Endothelial cell of umbilical vein (primary cell): ENCODE measurements around the gene STAP1. TPM values are rescaled to one million over a fixed set of nuclear protein-coding genes. Genes with fewer than 3 reads are reported as not detected.

ENCODE experiments used
- BruUV-seq: library from RNA; stranded (reverse); fragments of 400-500 nt; replicated peaks from 2 replicates; lab custom pipeline; 2021; lab: Mats Ljungman, UMichigan
- CTCF ChIA-PET: fragments of 300-600, 350-600 bp; sonication (Branson Sonifier 250); formaldehyde crosslinking; loops from one replicate; lab custom pipeline; 2021; ENCODE audit warnings: antibody characterized with exemption, inconsistent platforms; lab: Charles Lee
- POLR2A ChIA-PET: fragments of 300-600, 350-600 bp; sonication (Branson Sonifier 250); formaldehyde crosslinking; loops from one replicate; lab custom pipeline; 2021; ENCODE audit warnings: antibody characterized with exemption, inconsistent platforms; lab: Charles Lee
- DNase-seq: peaks from one replicate; pipeline ENCODE4 v3.0.0-alpha.2; 2011; ENCODE audit warnings: low read depth, low spot score
- FAIRE-seq: peaks from 2 replicates; lab custom pipeline; 2011; peaks lifted over from hg19 to GRCh38; lab: Jason Lieb, UNC
- H2AFZ ChIP-seq: 2 replicates; pipeline ENCODE4 v1.6.0; 2012; ENCODE audit warnings: low read depth, low read length, control low read depth, inconsistent platforms
- H3K27ac ChIP-seq: 2 replicates; pipeline ENCODE4 v1.5.1; 2011; ENCODE audit warnings: low read depth, mild to moderate bottlenecking, control low read depth, low read length, moderate library complexity; ENCODE audit not compliant: insufficient read depth
- H3K27me3 ChIP-seq, 2 experiments: 2 replicates each; pipeline versions ENCODE4 v1.6.0 to v1.6.1; 2011; ENCODE audit warnings: low read length in 2 of 2, mixed read lengths in 1 of 2; ENCODE audit not compliant: control insufficient read depth in 2 of 2, insufficient read depth in 2 of 2
- H3K36me3 ChIP-seq, 2 experiments: 2 replicates in 1 of 2; 3 replicates in 1 of 2; pipeline ENCODE4 v1.5.1; 2011; ENCODE audit warnings: low read length in 2 of 2, mild to moderate bottlenecking in 1 of 2, moderate library complexity in 1 of 2; ENCODE audit not compliant: control insufficient read depth in 2 of 2, insufficient read depth in 2 of 2; ENCODE audit errors: extremely low read depth in 1 of 2
- H3K4me1 ChIP-seq: 3 replicates; pipeline ENCODE4 v1.5.1; 2011; ENCODE audit warnings: mild to moderate bottlenecking, low read length; ENCODE audit not compliant: control insufficient read depth, insufficient read depth; ENCODE audit errors: extremely low read depth
- H3K4me2 ChIP-seq: 2 replicates; pipeline ENCODE4 v1.6.1; 2011; ENCODE audit warnings: low read length, control low read depth, mixed read lengths; ENCODE audit not compliant: insufficient read depth
- H3K4me3 ChIP-seq, 3 experiments: fragments of 200-600 bp in 1 of 3; sonication (generic), shearing (Covaris generic) in 1 of 3; replicated peaks in 1 of 3; 2 replicates each; pipeline ENCODE4 v1.5.1; 2011 to 2016; ENCODE audit warnings: control low read depth in 3 of 3, low read length in 3 of 3, mild to moderate bottlenecking in 2 of 3, inconsistent platforms in 1 of 3, low read depth in 1 of 3, moderate library complexity in 1 of 3; ENCODE audit not compliant: insufficient read depth in 1 of 3
- H3K79me2 ChIP-seq: 2 replicates; pipeline ENCODE4 v1.6.0; 2012; ENCODE audit warnings: low read length, inconsistent platforms; ENCODE audit not compliant: control insufficient read depth, insufficient read depth
- H3K9ac ChIP-seq: replicated peaks from 2 replicates; pipeline ENCODE3; 2011; ENCODE audit warnings: low read length, control low read depth; ENCODE audit not compliant: insufficient read depth; ENCODE audit errors: extremely low read depth
- H3K9me1 ChIP-seq: replicated peaks from 3 replicates; pipeline ENCODE4 v1.6.0; 2011; ENCODE audit warnings: mild to moderate bottlenecking, low read length; ENCODE audit not compliant: control insufficient read depth, insufficient read depth; ENCODE audit errors: extremely low read depth
- H3K9me3 ChIP-seq: replicated peaks from 2 replicates; pipeline ENCODE4 v1.5.1; 2012; ENCODE audit warnings: low read length, inconsistent platforms; ENCODE audit not compliant: control insufficient read depth, insufficient read depth
- H4K20me1 ChIP-seq: replicated peaks from 2 replicates; pipeline ENCODE3; 2011; ENCODE audit warnings: mild to moderate bottlenecking, low read length; ENCODE audit not compliant: control insufficient read depth, insufficient read depth; ENCODE audit errors: extremely low read depth
- EZH2 ChIP-seq: IDR thresholded peaks from 2 replicates; pipeline ENCODE4 v1.6.1; 2012; ENCODE audit warnings: borderline replicate concordance, low read depth, mild to moderate bottlenecking, moderate library complexity, low read length, inconsistent platforms; ENCODE audit not compliant: severe bottlenecking
- FOS ChIP-seq: IDR thresholded peaks from 2 replicates; pipeline ENCODE4 v1.6.1; 2011; ENCODE audit warnings: mild to moderate bottlenecking, low read length, moderate library complexity, borderline replicate concordance; ENCODE audit not compliant: insufficient read depth
- GATA2 ChIP-seq: IDR thresholded peaks from 2 replicates; pipeline ENCODE4 v1.7.0; 2011; ENCODE audit warnings: low read depth, mild to moderate bottlenecking, moderate library complexity, mixed read lengths, low read length; ENCODE audit not compliant: insufficient read length, insufficient read depth
- JUN ChIP-seq: IDR thresholded peaks from 2 replicates; pipeline ENCODE4 v1.6.1; 2011; ENCODE audit warnings: borderline replicate concordance, low read depth; ENCODE audit not compliant: insufficient read length, insufficient read depth
- MYC ChIP-seq: IDR thresholded peaks from one replicate; pipeline ENCODE4 v1.6.1; 2011; ENCODE audit warnings: mild to moderate bottlenecking, low read depth, low read length
- POLR2A ChIP-seq: IDR thresholded peaks from 2 replicates; pipeline ENCODE4 v1.6.1; 2012; ENCODE audit warnings: low read depth, mild to moderate bottlenecking, control low read depth, low read length
- POLR2AphosphoS5 ChIP-seq: IDR thresholded peaks from 2 replicates; pipeline ENCODE4 v1.6.1; 2012; ENCODE audit warnings: low read depth, mild to moderate bottlenecking, control low read depth, low read length, moderate library complexity; ENCODE audit not compliant: insufficient read depth
- dilution Hi-C: fragments of 300-500 bp; cut with MboI; formaldehyde crosslinking; loops from one replicate; pipeline ENCODE4 v1.15.0; 2019; ENCODE audit warnings: low sequenced_read_pairs; ENCODE audit not compliant: extremely low pct_ligation_motif_present
- intact Hi-C: fragments of 100-400 bp; cut with micrococcal nuclease; formaldehyde crosslinking; loops from one replicate; pipeline ENCODE4 v1.10.0; 2022
- polyA plus RNA-seq, 4 experiments: library from polyadenylated mRNA; depleted of rRNA in 3 of 4; stranded (reverse) in 3 of 4; unstranded in 1 of 4; fragments of >200 nt; gene quantifications; 2 replicates each; pipeline versions ENCODE4 v1.2.1 to v1.2.3, GENCODE V29; 2011 to 2012; ENCODE audit warnings: missing spikeins in 1 of 4
- total RNA-seq: library from RNA; stranded (reverse); gene quantifications from 2 replicates; pipeline ENCODE4 v1.2.3, GENCODE V29; 2021
- TF ChIP-seq, protein P1 (sequence below): IDR thresholded peaks from 2 replicates; pipeline ENCODE4 v1.6.1; 2011; ENCODE audit not compliant: insufficient read depth, insufficient read length
- TF ChIP-seq, protein P2 (sequence below), 2 donors: IDR thresholded peaks; 1 replicate in 1 of 2; 2 replicates in 1 of 2; pipeline ENCODE4 v1.5.1; 2011; ENCODE audit warnings: low read length in 2 of 2, mild to moderate bottlenecking in 2 of 2, moderate library complexity in 2 of 2, control low read depth in 1 of 2, inconsistent platforms in 1 of 2, low read depth in 1 of 2; ENCODE audit not compliant: insufficient read depth in 1 of 2; ENCODE audit errors: extremely low read depth in 1 of 2

Gene STAP1
- total and polyA plus RNA-seq, 2 donors (not counting 3 experiments of a cell fraction or from before 2014, with no cell fraction given): not detected

DNA sequence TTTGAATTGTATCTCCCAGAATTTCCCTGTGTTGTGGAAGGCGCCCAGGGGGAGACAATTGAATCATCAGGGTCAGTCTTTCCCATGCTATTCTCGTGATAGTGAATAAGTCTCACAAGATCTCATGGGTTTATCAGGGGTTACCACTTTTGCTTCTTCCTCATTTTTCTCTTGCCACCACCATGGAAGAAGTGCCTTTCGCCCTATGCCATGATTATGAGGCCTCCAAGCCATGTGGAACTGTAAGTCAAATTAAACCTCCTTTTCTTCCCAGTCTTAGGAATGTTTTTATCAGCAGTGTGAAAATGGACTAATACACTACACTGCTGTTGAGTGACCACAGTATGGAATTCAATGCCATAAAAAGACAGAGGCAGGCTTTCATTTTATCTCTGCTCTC is 25.4 kb upstream of the STAP1 start:
- Histone ChIP-seq H3K4me3 (no peak overlapping the region), H3K9ac (no peak overlapping the region), H3K27me3 (no peaks in the 10 kb centered on the region), H3K79me2 (peaks cover 15% of the 10 kb centered on the region), H3K9me3 (no peaks in the 10 kb centered on the region), H3K4me2 (no peak overlapping the region), H4K20me1 (no peaks in the 10 kb centered on the region), H3K36me3 (peaks cover 10 to 20% of the 10 kb centered on the region in 2 experiments), H2AFZ (no peak overlapping the region), H3K27ac (no peak overlapping the region), H3K9me1 (no peaks in the 10 kb centered on the region), H3K4me1 (no peaks in the 10 kb centered on the region)
- ChIA-PET POLR2A (no interaction called here), CTCF (no interaction called here)
- FAIRE-seq (no peak), DNase-seq (no peak)
- dilution Hi-C loops: no loop called here
- intact Hi-C loops: no loop called here
- TF ChIP-seq JUN: no peak
- BruUV-seq: no TSS peak

DNA sequence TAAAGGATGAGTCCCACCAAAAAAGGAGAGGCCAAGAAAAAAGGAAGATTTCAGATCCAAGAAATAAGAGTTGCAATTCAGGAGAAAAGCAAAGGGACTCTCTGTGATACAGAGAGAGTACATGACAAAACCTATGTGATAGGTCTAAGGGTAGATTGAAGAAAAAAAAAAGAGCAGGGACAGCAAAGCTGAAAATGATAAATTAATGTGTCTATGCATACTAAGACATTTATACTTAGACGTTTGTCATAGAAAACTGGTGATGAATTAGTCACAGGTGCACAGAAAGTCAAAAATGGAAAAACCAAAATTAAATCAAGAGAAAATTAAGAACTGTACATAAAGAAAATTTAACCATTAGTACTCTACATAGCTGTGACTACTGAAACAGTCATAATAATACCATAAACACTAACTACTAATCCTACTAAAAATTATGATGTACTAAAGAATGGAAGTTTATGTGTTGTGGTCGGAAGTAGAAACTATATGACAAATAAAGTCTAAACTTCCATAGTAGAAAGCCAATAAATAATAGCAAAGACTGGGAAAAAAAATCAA is 23.2 kb upstream of the STAP1 start:
- H3K4me1 ChIP-seq: no peaks in the 10 kb centered on the region
- H3K4me3 ChIP-seq: no peak overlapping the region
- no peaks in the 10 kb centered on the region for H3K27me3 ChIP-seq
- BruUV-seq: no TSS peak
- H3K4me2 ChIP-seq: no peak overlapping the region
- intact Hi-C loops (no loop called here), dilution Hi-C loops (no loop called here)
- no peak overlapping the region for H3K27ac ChIP-seq
- no peak overlapping the region for H2AFZ ChIP-seq
- H3K36me3 ChIP-seq: peaks cover 13 to 28% of the 10 kb centered on the region in 2 experiments
- ChIA-PET POLR2A (no interaction called here), CTCF (interaction anchor here (1.1 to 2.1 kb wide), 2 partner anchors 8 to 9 kb away, joined by 3 to 5 read pairs; no protein-coding TSS in a partner anchor)
- FAIRE-seq (no peak), DNase-seq (no peak)
- TF ChIP-seq MYC: no peak
- TF ChIP-seq, protein P1, sequence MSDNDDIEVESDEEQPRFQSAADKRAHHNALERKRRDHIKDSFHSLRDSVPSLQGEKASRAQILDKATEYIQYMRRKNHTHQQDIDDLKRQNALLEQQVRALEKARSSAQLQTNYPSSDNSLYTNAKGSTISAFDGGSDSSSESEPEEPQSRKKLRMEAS: no peak
- TF ChIP-seq FOS: no peak
- no peak for TF ChIP-seq JUN
- TF ChIP-seq EZH2: no peak
- no peak for TF ChIP-seq POLR2A
- TF ChIP-seq, protein P2, sequence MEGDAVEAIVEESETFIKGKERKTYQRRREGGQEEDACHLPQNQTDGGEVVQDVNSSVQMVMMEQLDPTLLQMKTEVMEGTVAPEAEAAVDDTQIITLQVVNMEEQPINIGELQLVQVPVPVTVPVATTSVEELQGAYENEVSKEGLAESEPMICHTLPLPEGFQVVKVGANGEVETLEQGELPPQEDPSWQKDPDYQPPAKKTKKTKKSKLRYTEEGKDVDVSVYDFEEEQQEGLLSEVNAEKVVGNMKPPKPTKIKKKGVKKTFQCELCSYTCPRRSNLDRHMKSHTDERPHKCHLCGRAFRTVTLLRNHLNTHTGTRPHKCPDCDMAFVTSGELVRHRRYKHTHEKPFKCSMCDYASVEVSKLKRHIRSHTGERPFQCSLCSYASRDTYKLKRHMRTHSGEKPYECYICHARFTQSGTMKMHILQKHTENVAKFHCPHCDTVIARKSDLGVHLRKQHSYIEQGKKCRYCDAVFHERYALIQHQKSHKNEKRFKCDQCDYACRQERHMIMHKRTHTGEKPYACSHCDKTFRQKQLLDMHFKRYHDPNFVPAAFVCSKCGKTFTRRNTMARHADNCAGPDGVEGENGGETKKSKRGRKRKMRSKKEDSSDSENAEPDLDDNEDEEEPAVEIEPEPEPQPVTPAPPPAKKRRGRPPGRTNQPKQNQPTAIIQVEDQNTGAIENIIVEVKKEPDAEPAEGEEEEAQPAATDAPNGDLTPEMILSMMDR (IDR thresholded peaks at IDR 0.05; ENCODE audit: extremely low read depth in 1 of 2, insufficient read depth in 1 of 2, low read depth in 1 of 2, low read length in 2 of 2): no peak
- TF ChIP-seq GATA2: no peak
- TF ChIP-seq POLR2AphosphoS5: no peak
- peaks cover 18% of the 10 kb centered on the region for H3K79me2 ChIP-seq
- H3K9me3 ChIP-seq: no peaks in the 10 kb centered on the region
- no peak overlapping the region for H3K9ac ChIP-seq
- H3K9me1 ChIP-seq: no peaks in the 10 kb centered on the region
- H4K20me1 ChIP-seq: peaks cover 3% of the 10 kb centered on the region
